HEK293 (cell line): Measurements from ENCODE around the gene CLK1.
"Not testable (repeated sequence)": the region's sequence is repeated elsewhere in the genome, so short reads cannot be mapped to it uniquely, and the experiment has no call there.

Experiments
- CTCF ChIA-PET: fragments of 350-600 bp; formaldehyde crosslinking; extraction: SDS; loops from one replicate; lab custom pipeline; 2021; ENCODE audit warnings: antibody characterized with exemption; lab: Yijun Ruan, JAX
- POLR2A ChIA-PET: fragments of 300-600 bp; formaldehyde crosslinking; extraction: SDS; loops from one replicate; lab custom pipeline; 2020; ENCODE audit warnings: antibody characterized with exemption, inconsistent platforms; lab: Yijun Ruan, JAX
- H3K27ac ChIP-seq: fragments of 200-500 bp; sonication (Bioruptor generic); 2 replicates; pipeline ENCODE4 v1.5.1; 2014; ENCODE audit warnings: low read depth, low read length, control low read depth, inconsistent platforms; ENCODE audit errors: extremely low read depth
- H3K36me3 ChIP-seq, 2 experiments: fragments of 200-500 bp in 1 of 2; sonication (Bioruptor generic) in 1 of 2; 1 replicate in 1 of 2; 2 replicates in 1 of 2; pipeline ENCODE4 v1.5.1; 2014 to 2017; ENCODE audit warnings: inconsistent platforms in 2 of 2, low read length in 2 of 2; ENCODE audit not compliant: control insufficient read depth in 2 of 2, insufficient read depth in 1 of 2
- H3K4me1 ChIP-seq: fragments of 200-500 bp; sonication (Bioruptor generic); 2 replicates; pipeline ENCODE4 v1.5.1; 2014; ENCODE audit warnings: mild to moderate bottlenecking, low read length, inconsistent platforms; ENCODE audit not compliant: control insufficient read depth, insufficient read depth
- H3K4me3 ChIP-seq: 2 replicates; pipeline ENCODE4 v1.5.1; 2011; ENCODE audit warnings: low read depth, mild to moderate bottlenecking, control low read depth, low read length, moderate library complexity
- H3K9me3 ChIP-seq: fragments of 200-500 bp; sonication (Bioruptor generic); 2 replicates; pipeline ENCODE4 v1.5.1; 2014; ENCODE audit warnings: low read depth, low read length, inconsistent platforms; ENCODE audit not compliant: control insufficient read depth, insufficient read depth
- HOXD13 ChIP-seq: sonication (generic); formaldehyde crosslinking; IDR thresholded peaks from 2 replicates; pipeline ENCODE4 v1.8.0; 2022; ENCODE audit warnings: missing genetic modification reagents, borderline replicate concordance
- SP2 ChIP-seq: fragments of 450-650 bp; formaldehyde crosslinking; IDR thresholded peaks from 2 replicates; pipeline ENCODE4 v1.5.1; 2016; ENCODE audit warnings: missing biosample characterization, missing genetic modification characterization
- ZFP41 ChIP-seq: fragments of 450-650 bp; formaldehyde crosslinking; IDR thresholded peaks from 2 replicates; pipeline ENCODE4 v1.5.1; 2016; ENCODE audit warnings: missing biosample characterization, missing genetic modification characterization, borderline replicate concordance
- ZNF10 ChIP-seq: fragments of 450-650 bp; formaldehyde crosslinking; IDR thresholded peaks from 2 replicates; pipeline ENCODE4 v1.5.1; 2017; ENCODE audit warnings: missing biosample characterization, missing genetic modification characterization
- ZNF433 ChIP-seq: fragments of 450-650 bp; formaldehyde crosslinking; IDR thresholded peaks from 2 replicates; pipeline ENCODE4 v1.5.1; 2016; ENCODE audit warnings: missing biosample characterization, missing genetic modification characterization, low read depth
- ZNF510 ChIP-seq: fragments of 450-650 bp; formaldehyde crosslinking; IDR thresholded peaks from 2 replicates; pipeline ENCODE4 v1.5.1; 2018; ENCODE audit warnings: mild to moderate bottlenecking, missing genetic modification characterization, missing biosample characterization; ENCODE audit not compliant: insufficient replicate concordance
- ZNF544 ChIP-seq: fragments of 450-650 bp; formaldehyde crosslinking; IDR thresholded peaks from 2 replicates; pipeline ENCODE4 v1.5.0; 2017; ENCODE audit warnings: missing biosample characterization, missing genetic modification characterization
- ZNF707 ChIP-seq: fragments of 450-650 bp; formaldehyde crosslinking; IDR thresholded peaks from 2 replicates; pipeline ENCODE4 v1.5.1; 2016; ENCODE audit warnings: missing biosample characterization, missing genetic modification characterization
- ZNF76 ChIP-seq: fragments of 450-650 bp; formaldehyde crosslinking; IDR thresholded peaks from 2 replicates; pipeline ENCODE4; 2016; ENCODE audit warnings: low read depth, missing biosample characterization, missing genetic modification characterization, borderline replicate concordance
- TF ChIP-seq, protein P1 (sequence below): fragments of 450-650 bp; formaldehyde crosslinking; IDR thresholded peaks from 2 replicates; pipeline ENCODE4 v1.5.1; 2017; ENCODE audit warnings: missing biosample characterization, missing genetic modification characterization
- TF ChIP-seq, protein P2 (sequence below): fragments of 450-650 bp; formaldehyde crosslinking; IDR thresholded peaks from 2 replicates; pipeline ENCODE4 v1.5.1; 2016; ENCODE audit warnings: missing biosample characterization, missing genetic modification characterization
- TF ChIP-seq, protein P3 (sequence below): fragments of 450-650 bp; formaldehyde crosslinking; IDR thresholded peaks from 2 replicates; pipeline ENCODE4 v1.5.1; 2016; ENCODE audit warnings: missing biosample characterization, missing genetic modification characterization
- TF ChIP-seq, protein P4 (sequence below): fragments of 450-650 bp; formaldehyde crosslinking; IDR thresholded peaks from 2 replicates; pipeline ENCODE4 v1.5.1; 2017; ENCODE audit warnings: missing biosample characterization, missing genetic modification characterization
- TF ChIP-seq, protein P5 (sequence below): fragments of 450-650 bp; formaldehyde crosslinking; IDR thresholded peaks from 2 replicates; pipeline ENCODE4 v1.5.1; 2016; ENCODE audit warnings: missing biosample characterization, missing genetic modification characterization
- TF ChIP-seq, protein P6 (sequence below): fragments of 450-650 bp; formaldehyde crosslinking; optimal IDR thresholded peaks from 2 replicates; pipeline ENCODE3; 2016; ENCODE audit warnings: missing biosample characterization, mild to moderate bottlenecking, missing genetic modification characterization

Gene CLK1

DNA sequence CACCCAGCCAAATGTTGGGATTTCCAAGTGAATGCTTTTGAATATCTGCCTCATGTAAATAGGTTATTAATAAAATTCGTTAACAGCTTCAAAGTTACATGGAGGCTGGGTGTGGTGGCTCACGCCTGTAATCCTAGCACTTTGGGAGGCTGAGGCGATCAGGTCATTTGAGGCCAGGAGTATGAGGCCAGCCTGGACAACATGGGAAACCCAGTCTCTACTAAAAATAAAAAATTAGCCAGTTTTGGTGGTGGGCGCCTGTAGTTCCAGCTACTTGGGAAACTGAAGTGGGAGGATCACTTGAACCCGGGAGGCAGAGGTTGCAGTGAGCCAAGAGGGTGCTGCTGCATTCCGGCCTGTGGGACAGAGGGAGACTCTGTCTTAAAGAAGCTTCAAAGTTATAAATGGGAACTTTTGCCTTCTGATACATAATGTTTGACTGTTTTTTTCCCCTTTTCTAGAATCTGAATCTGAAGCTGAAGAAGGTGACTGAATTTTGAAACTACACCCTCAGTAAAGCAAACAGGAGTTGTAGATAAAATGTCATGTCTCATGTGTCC is 42.7 kb downstream of the CLK1 start:
- Histone ChIP-seq H3K27ac (no peak overlapping the region), H3K36me3 (peaks cover 48 to 67% of the 10 kb centered on the region in 2 experiments), H3K9me3 (no peaks in the 10 kb centered on the region), H3K4me1 (no peaks in the 10 kb centered on the region), H3K4me3 (no peak overlapping the region)
- CTCF ChIA-PET: no interaction called here
- POLR2A ChIA-PET: interaction anchor here (0.7 kb wide), 1 partner anchor 109 kb away, joined by 3 read pairs; no protein-coding TSS in a partner anchor
- TF ChIP-seq ZFP41 (tag by site-specific recombination) (no peak), HOXD13 (CRISPR knock-in tag) (no peak)
- TF ChIP-seq, protein P1, sequence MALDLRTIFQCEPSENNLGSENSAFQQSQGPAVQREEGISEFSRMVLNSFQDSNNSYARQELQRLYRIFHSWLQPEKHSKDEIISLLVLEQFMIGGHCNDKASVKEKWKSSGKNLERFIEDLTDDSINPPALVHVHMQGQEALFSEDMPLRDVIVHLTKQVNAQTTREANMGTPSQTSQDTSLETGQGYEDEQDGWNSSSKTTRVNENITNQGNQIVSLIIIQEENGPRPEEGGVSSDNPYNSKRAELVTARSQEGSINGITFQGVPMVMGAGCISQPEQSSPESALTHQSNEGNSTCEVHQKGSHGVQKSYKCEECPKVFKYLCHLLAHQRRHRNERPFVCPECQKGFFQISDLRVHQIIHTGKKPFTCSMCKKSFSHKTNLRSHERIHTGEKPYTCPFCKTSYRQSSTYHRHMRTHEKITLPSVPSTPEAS (tag by site-specific recombination): no peak

DNA sequence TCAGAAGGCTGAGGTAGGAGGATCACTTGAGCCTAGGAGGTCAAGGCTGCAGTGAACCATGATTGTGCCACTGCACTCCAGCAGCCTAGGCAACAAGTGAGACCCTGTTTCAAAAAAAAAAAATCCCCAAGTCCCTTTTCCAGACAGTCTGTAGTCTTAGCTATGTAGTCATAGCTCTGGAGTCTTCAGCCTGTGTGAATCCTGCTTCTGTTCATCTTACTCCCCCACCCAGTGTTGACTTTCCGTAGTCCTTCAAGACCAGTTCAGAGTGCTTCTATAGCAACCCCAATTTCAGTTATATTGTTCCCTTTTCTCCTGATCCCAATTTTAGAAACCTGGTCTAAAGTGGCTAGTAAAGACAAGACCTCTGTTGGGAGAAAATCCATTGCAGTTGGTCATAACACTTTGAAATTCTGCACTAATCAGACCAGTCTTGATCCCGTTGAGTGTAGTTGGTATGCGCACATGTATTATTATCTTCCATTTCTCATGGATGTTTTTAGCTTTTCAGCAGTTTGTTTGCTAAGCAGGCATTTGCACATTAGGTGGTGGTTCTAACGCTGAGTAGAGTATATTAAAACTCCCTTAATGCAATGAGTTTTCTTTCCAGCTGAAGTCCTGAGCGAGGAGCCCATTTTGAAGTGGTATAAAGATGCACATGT is 43.8 kb downstream of the CLK1 start:
- CTCF ChIA-PET: no interaction called here
- no peak overlapping the region for H3K4me3 ChIP-seq
- TF ChIP-seq SP2 (tag by site-specific recombination) (no peak), ZNF510 (tag by site-specific recombination) (no peak), ZNF76 (no peak)
- TF ChIP-seq, protein P2, sequence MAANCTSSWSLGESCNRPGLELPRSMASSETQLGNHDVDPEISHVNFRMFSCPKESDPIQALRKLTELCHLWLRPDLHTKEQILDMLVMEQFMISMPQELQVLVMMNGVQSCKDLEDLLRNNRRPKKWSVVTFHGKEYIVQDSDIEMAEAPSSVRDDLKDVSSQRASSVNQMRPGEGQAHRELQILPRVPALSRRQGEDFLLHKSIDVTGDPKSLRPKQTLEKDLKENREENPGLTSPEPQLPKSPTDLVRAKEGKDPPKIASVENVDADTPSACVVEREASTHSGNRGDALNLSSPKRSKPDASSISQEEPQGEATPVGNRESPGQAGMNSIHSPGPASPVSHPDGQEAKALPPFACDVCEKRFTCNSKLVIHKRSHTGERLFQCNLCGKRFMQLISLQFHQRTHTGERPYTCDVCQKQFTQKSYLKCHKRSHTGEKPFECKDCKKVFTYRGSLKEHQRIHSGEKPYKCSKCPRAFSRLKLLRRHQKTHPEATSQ (tag by site-specific recombination): no peak
- TF ChIP-seq, protein P3, sequence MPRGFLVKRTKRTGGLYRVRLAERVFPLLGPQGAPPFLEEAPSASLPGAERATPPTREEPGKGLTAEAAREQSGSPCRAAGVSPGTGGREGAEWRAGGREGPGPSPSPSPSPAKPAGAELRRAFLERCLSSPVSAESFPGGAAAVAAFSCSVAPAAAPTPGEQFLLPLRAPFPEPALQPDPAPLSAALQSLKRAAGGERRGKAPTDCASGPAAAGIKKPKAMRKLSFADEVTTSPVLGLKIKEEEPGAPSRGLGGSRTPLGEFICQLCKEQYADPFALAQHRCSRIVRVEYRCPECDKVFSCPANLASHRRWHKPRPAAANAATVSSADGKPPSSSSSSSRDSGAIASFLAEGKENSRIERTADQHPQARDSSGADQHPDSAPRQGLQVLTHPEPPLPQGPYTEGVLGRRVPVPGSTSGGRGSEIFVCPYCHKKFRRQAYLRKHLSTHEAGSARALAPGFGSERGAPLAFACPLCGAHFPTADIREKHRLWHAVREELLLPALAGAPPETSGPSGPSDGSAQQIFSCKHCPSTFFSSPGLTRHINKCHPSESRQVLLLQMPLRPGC: no peak
- TF ChIP-seq, all 188 proteins: peak for 0
- H3K27ac ChIP-seq: no peak overlapping the region
- no peaks in the 10 kb centered on the region for H3K9me3 ChIP-seq
- POLR2A ChIA-PET: no interaction called here
- no peaks in the 10 kb centered on the region for H3K4me1 ChIP-seq
- peaks cover 59 to 75% of the 10 kb centered on the region in 2 experiments for H3K36me3 ChIP-seq

DNA sequence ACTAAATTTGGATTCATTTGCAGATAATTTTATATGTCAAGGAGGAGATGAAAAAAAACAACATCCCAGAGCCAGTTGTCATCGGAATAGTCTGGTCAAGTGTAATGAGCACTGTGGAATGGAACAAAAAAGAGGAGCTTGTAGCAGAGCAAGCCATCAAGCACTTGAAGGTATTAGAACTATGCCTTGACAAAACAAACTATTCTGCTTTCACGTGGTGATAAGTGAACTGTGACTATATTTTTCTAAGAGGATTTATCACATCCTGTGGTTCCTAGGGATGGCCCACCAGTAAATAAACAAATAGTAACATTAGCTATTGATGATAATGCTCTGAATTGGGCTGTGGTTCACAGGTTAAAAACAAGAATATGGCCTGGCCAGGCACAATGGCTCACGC is 45.7 kb downstream of the CLK1 start:
- H3K27ac ChIP-seq, H3K9me3 ChIP-seq, H3K4me1 ChIP-seq, H3K4me3 ChIP-seq: not testable (repeated sequence)
- ChIA-PET POLR2A (interaction anchor here (0.8 to 1.5 kb wide), 2 partner anchors 10 to 42 kb away, joined by 4 read pairs; no protein-coding TSS in a partner anchor), CTCF (interaction anchor here (0.8 kb wide), 1 partner anchor 105 kb away, joined by 3 read pairs; no protein-coding TSS in a partner anchor)
- H3K36me3 ChIP-seq: peaks cover 75 to 84% of the 10 kb centered on the region in 2 experiments

DNA sequence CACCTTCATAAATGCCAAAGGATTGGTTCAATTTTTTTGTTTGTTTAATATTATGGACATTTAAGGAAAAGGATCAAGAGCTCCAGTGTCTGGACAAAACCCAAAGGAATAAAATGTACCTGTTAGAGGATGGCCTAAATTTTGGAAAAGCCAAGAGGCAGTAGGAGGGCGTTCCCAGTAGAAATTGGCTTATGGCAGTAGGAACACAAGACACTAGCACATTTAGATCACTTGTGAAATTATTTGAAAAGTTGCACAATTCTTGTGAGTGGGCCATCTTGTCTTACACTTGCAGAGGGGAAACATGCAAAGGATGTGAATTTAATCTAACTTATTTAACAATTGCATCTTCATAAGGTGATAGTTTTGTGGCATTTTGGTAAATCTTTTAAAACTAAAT is 49.5 kb downstream of the CLK1 start:
- Histone ChIP-seq H3K4me1 (no peaks in the 10 kb centered on the region), H3K4me3 (no peak overlapping the region), H3K9me3 (no peaks in the 10 kb centered on the region), H3K36me3 (peaks cover 57 to 73% of the 10 kb centered on the region in 2 experiments), H3K27ac (no peak overlapping the region)
- ChIA-PET CTCF (interaction anchor here (0.5 to 1.1 kb wide), 3 partner anchors 79 to 112 kb away, joined by 3 to 6 read pairs (median 3); no protein-coding TSS in a partner anchor), POLR2A (no interaction called here)
- TF ChIP-seq ZNF433 (tag by site-specific recombination): no peak
- TF ChIP-seq, protein P4, sequence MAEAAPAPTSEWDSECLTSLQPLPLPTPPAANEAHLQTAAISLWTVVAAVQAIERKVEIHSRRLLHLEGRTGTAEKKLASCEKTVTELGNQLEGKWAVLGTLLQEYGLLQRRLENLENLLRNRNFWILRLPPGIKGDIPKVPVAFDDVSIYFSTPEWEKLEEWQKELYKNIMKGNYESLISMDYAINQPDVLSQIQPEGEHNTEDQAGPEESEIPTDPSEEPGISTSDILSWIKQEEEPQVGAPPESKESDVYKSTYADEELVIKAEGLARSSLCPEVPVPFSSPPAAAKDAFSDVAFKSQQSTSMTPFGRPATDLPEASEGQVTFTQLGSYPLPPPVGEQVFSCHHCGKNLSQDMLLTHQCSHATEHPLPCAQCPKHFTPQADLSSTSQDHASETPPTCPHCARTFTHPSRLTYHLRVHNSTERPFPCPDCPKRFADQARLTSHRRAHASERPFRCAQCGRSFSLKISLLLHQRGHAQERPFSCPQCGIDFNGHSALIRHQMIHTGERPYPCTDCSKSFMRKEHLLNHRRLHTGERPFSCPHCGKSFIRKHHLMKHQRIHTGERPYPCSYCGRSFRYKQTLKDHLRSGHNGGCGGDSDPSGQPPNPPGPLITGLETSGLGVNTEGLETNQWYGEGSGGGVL (tag by site-specific recombination): no peak
- TF ChIP-seq ZNF707 (tag by site-specific recombination): no peak
- no peak for TF ChIP-seq ZNF10 (tag by site-specific recombination)
- TF ChIP-seq, protein P5, sequence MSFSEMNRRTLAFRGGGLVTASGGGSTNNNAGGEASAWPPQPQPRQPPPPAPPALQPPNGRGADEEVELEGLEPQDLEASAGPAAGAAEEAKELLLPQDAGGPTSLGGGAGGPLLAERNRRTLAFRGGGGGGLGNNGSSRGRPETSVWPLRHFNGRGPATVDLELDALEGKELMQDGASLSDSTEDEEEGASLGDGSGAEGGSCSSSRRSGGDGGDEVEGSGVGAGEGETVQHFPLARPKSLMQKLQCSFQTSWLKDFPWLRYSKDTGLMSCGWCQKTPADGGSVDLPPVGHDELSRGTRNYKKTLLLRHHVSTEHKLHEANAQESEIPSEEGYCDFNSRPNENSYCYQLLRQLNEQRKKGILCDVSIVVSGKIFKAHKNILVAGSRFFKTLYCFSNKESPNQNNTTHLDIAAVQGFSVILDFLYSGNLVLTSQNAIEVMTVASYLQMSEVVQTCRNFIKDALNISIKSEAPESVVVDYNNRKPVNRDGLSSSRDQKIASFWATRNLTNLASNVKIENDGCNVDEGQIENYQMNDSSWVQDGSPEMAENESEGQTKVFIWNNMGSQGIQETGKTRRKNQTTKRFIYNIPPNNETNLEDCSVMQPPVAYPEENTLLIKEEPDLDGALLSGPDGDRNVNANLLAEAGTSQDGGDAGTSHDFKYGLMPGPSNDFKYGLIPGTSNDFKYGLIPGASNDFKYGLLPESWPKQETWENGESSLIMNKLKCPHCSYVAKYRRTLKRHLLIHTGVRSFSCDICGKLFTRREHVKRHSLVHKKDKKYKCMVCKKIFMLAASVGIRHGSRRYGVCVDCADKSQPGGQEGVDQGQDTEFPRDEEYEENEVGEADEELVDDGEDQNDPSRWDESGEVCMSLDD: no peak
- no peak for TF ChIP-seq ZNF544 (tag by site-specific recombination)
- TF ChIP-seq, protein P6, sequence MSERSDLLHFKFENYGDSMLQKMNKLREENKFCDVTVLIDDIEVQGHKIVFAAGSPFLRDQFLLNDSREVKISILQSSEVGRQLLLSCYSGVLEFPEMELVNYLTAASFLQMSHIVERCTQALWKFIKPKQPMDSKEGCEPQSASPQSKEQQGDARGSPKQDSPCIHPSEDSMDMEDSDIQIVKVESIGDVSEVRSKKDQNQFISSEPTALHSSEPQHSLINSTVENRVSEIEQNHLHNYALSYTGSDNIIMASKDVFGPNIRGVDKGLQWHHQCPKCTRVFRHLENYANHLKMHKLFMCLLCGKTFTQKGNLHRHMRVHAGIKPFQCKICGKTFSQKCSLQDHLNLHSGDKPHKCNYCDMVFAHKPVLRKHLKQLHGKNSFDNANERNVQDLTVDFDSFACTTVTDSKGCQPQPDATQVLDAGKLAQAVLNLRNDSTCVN (tag by site-specific recombination): no peak
